CD1c-positive myeloid dendritic cell (primary cell): ENCODE measurements around the gene CTAGE1.
"Not testable (repeated sequence)": the region's sequence is repeated elsewhere in the genome, so short reads cannot be mapped to it uniquely, and the experiment has no call there.

Experiments used
- DNase-seq: peaks from one replicate; pipeline ENCODE4 v3.0.0-alpha.2; 2016; ENCODE audit errors: extremely low spot score

The CTAGE1 gene

GRCh38 chr18:22417496-22418188 is at the start of gene CTAGE1:
Gene CTAGE1, minus strand, starts transcription at chr18:22417915. Its CDS starts 104 bp downstream, at chr18:22417811.
- no peak for DNase-seq

GRCh38 chr18:22466608-22467395 is 49.1 kb upstream of the CTAGE1 start:
- DNase-seq, result no peak

- DNase-seq, result peak; percentile 5
These were observed 48.2 kb upstream of the CTAGE1 start for GRCh38 chr18:22465859-22466457.

- no peak for DNase-seq
These were observed 45.4 kb upstream of the CTAGE1 start for GRCh38 chr18:22463076-22463475.

GRCh38 chr18:22459491-22459890 is 41.8 kb upstream of the CTAGE1 start:
- peak; percentile 1 for DNase-seq

- no peak for DNase-seq
These were observed 39.8 kb upstream of the CTAGE1 start for GRCh38 chr18:22457524-22457923.

- no peak for DNase-seq
These were observed 38.8 kb upstream of the CTAGE1 start for GRCh38 chr18:22456547-22456946.

- DNase-seq, result no peak
These were observed 38.4 kb upstream of the CTAGE1 start for GRCh38 chr18:22456116-22456480.

- no peak for DNase-seq
These were observed 37.9 kb upstream of the CTAGE1 start for GRCh38 chr18:22455425-22456115.

- no peak for DNase-seq
These were observed 35.6 kb upstream of the CTAGE1 start for GRCh38 chr18:22453315-22453714.

GRCh38 chr18:22452226-22452668 is 34.5 kb upstream of the CTAGE1 start:
- no peak for DNase-seq

GRCh38 chr18:22451796-22452195 is 34.1 kb upstream of the CTAGE1 start:
- DNase-seq, result no peak

- not testable (repeated sequence) for DNase-seq
These were observed 33.1 kb upstream of the CTAGE1 start for GRCh38 chr18:22450766-22451165.

GRCh38 chr18:22450318-22450717 is 32.6 kb upstream of the CTAGE1 start:
- not testable (repeated sequence) for DNase-seq

- DNase-seq, result not testable (repeated sequence)
These were observed 32.0 kb upstream of the CTAGE1 start for GRCh38 chr18:22449753-22450152.

- DNase-seq, result no peak
These were observed 30.5 kb upstream of the CTAGE1 start for GRCh38 chr18:22448238-22448637.

- no peak for DNase-seq
These were observed 30.1 kb upstream of the CTAGE1 start for GRCh38 chr18:22447792-22448191.

- no peak for DNase-seq
These were observed 29.2 kb upstream of the CTAGE1 start for GRCh38 chr18:22446911-22447310.

GRCh38 chr18:22446325-22446724 is 28.6 kb upstream of the CTAGE1 start:
- DNase-seq, result no peak

- DNase-seq, result no peak
These were observed 23.9 kb upstream of the CTAGE1 start for GRCh38 chr18:22441638-22442037.

- no peak for DNase-seq
These were observed 21.7 kb upstream of the CTAGE1 start for GRCh38 chr18:22439447-22439846.

GRCh38 chr18:22436136-22436535 is 18.4 kb upstream of the CTAGE1 start:
- DNase-seq, result no peak
